GM06990 (cell line): Measurements from ENCODE around the gene GADD45GIP1.

Experiments
- DNase-seq: peaks from one replicate; pipeline ENCODE4 v3.0.0-alpha.2; 2011; ENCODE audit not compliant: insufficient read length; ENCODE audit errors: extremely low read depth
- H3K27me3 ChIP-seq: replicated peaks from 2 replicates; pipeline ENCODE4 v1.6.0; 2011; ENCODE audit warnings: low read length; ENCODE audit not compliant: control insufficient read depth, insufficient read depth
- H3K36me3 ChIP-seq: 2 replicates; pipeline ENCODE4 v1.5.1; 2011; ENCODE audit warnings: low read length; ENCODE audit not compliant: control insufficient read depth, insufficient read depth
- H3K4me3 ChIP-seq: replicated peaks from 2 replicates; pipeline ENCODE4 v1.5.1; 2011; ENCODE audit warnings: low read depth, mild to moderate bottlenecking, control low read depth, low read length
- TF ChIP-seq, protein P1 (sequence below): IDR thresholded peaks from 2 replicates; pipeline ENCODE4 v1.5.1; 2011; ENCODE audit warnings: low read length, control low read depth, mild to moderate bottlenecking, inconsistent platforms; ENCODE audit not compliant: insufficient read depth, poor library complexity, severe bottlenecking

The GADD45GIP1 gene

DNA sequence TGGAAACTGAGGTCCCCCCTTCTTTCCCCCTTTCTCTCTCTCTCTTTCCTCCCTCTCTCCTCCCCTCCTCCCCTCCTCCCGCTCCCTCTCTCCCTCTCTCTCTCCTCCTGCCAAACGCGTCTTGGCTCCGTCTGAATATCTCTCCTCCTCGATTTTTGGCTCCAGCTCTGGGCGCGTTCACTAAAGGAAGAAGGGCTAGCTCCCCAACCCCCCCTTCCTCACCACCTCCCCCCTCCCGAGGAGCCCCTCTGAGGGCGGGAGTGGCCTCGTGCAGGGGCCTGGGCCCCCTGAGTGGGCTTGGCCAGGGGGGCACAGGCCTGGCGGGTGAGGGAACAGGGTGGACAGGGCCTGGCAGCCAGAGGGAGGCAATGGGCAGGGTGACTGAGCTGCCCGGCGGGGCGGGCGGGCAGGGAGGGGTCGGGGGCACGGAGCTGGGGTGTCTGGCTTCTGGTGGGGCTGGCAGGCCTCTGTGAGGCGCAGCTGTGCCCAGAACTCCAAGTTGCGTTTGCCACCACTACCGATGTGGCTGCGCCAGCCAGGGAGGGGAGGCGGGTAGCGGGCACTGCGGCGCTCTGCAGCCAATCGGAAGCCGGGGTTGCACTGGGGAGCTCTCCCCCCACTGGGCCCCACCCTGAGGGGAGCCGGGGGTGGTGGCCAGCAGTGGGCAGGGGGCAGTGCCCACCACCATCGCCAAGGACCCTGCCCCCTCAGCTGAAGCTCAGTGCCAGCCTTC lies 45.3 kb upstream of the GADD45GIP1 start:
- DNase-seq, result no peak
- Histone ChIP-seq H3K4me3 (no peak overlapping the region), H3K36me3 (no peaks in the 10 kb centered on the region), H3K27me3 (no peaks in the 10 kb centered on the region)
- TF ChIP-seq, protein P1, sequence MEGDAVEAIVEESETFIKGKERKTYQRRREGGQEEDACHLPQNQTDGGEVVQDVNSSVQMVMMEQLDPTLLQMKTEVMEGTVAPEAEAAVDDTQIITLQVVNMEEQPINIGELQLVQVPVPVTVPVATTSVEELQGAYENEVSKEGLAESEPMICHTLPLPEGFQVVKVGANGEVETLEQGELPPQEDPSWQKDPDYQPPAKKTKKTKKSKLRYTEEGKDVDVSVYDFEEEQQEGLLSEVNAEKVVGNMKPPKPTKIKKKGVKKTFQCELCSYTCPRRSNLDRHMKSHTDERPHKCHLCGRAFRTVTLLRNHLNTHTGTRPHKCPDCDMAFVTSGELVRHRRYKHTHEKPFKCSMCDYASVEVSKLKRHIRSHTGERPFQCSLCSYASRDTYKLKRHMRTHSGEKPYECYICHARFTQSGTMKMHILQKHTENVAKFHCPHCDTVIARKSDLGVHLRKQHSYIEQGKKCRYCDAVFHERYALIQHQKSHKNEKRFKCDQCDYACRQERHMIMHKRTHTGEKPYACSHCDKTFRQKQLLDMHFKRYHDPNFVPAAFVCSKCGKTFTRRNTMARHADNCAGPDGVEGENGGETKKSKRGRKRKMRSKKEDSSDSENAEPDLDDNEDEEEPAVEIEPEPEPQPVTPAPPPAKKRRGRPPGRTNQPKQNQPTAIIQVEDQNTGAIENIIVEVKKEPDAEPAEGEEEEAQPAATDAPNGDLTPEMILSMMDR, result no peak

DNA sequence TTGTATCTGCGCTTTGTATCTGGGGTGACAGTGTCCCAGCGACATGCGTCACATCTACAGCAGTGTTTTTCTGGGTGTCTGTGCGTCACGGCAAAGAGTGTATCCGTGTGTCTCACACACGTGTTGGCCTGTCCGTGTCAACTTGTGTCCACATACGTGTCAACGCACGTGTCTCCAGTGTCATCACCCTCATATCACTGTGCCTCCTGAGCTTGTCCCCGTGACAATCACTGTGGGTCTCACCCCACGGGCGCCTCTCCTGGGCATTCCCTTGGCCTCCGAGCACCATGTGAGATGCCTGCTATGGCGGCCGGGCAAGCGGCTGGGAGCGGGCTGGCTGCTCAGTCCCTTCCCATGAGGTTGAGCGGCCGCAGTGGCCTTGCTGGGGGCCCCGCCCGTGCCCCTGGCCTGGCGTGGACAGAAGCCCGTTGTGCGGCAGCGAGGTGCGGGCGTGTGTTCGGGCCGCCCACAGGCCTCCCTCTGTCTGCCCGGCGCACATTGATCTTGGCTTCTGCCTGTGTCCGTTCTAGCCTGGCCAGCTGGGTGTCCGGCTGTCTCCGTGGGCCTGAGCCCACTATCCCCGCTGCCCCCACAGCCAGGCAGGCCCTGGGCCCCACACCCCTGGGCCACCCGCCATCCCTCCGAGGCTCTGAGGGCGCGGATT lies 44.6 kb upstream of the GADD45GIP1 start:
- TF ChIP-seq, protein P1, result no peak
- H3K36me3 ChIP-seq, result no peaks in the 10 kb centered on the region
- no peaks in the 10 kb centered on the region for H3K27me3 ChIP-seq
- no peak for DNase-seq
- H3K4me3 ChIP-seq, result no peak overlapping the region

DNA sequence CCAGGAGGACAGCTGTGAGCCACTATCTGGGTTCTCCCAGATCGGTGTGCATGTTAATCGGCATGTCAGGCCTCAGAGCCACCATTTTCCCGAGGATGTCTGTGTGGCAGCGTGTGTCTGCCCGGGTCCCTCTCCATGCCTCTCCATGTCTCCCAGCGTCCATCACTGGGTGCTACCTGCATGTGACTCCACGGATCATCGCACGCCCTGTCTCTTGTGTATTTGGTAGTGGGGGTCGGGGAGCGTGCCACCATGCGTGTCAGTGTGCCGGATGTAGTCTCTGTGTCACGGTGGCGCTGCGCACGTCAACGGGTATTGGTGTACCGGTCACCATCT lies 44.1 kb upstream of the GADD45GIP1 start:
- Histone ChIP-seq H3K4me3 (no peak overlapping the region), H3K36me3 (no peaks in the 10 kb centered on the region), H3K27me3 (no peaks in the 10 kb centered on the region)
- TF ChIP-seq, protein P1, result no peak
- DNase-seq, result no peak

DNA sequence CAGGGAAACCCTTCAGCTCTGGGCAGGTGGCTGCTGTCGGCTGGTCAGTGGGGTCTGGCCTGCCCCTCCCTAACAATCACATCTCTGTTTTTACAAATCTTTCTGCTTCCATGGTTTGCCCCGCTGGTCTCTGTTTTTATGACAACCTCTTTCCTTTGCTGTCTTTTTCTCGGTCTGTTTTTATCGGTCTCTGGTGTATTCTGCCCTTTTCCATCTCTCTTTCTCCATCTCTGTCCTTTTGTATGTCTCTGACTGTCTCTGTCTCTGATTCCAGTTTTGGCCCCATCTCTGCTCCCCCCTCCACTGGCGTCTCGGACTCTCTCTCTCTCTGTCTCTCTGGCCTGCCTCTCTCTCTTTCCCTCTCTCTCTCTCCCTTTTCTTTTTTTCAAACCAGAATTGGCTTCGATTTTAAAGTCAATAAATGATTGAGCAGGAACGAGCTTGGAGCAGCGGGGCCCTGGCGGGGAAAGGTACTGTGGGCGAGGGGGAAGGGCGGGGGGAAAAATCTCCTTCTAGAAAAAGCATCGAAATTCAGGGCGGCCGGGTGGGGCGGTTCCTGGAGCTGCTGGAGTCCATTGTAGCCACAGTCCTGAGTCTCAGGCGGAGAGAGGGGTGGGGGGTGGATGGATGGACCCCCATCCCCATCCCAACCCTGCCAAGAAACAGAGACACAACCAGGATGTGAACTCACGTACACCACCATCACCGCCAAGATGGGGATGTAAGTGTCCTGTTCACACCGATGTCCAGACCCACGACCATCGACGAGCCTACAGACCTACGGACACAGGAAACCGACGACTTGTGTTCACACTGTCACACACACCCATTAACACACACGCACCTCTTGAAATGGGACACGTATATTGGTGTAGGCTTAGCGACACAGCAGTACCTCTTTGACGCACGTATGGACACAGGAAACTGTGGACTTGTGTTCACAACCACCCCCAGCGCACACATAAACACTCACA lies 41.2 kb upstream of the GADD45GIP1 start:
- Histone ChIP-seq H3K27me3 (no peaks in the 10 kb centered on the region; the same call in none of the 2 replicates), H3K4me3 (no peak overlapping the region), H3K36me3 (no peaks in the 10 kb centered on the region)
- no peak for DNase-seq
- TF ChIP-seq, protein P1, result no peak

DNA sequence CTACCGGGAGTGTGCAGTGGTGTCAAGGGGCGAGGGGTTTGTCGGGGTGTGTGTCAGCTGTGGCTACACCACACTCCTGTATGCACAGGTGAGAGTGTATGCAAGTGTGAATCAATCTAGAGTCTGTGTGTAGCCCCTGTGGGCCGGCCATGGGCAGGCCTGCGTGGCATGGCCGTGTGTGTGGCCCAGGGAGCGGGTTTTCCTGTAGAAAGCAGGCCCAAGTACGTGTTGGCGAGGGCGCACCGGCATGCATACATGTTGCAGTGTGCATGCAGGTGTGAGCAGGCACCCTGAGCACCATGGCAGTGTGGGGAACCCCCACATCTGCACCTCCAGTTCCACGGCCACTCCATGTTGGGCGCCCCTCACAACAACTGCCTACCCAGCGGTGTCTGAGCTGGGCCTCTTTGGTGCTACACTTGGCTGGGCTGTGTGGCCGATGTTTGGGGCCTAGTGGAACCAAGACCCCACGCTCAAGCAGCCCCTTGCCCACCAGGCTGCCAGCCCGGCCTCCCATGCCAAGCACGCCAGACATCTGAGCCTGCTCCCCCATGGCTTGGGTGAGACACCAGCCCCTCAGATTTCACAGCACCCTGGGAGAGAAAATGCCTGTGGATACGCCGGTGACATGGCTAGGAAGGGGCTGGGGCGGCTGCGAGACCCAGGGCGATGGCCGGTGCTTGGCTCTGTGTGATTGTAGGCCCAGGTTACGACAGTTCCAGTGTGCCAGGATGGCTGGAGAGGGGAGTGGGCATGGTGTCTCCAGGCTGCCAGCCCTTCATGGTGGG lies 40.4 kb upstream of the GADD45GIP1 start:
- H3K36me3 ChIP-seq, result no peaks in the 10 kb centered on the region
- no peaks in the 10 kb centered on the region; the same call in none of the 2 replicates for H3K27me3 ChIP-seq
- TF ChIP-seq, protein P1, result no peak
- no peak overlapping the region for H3K4me3 ChIP-seq
- DNase-seq, result no peak
